SU-DHL-6 (cell line): ENCODE results near the gene TBC1D4.

Experiments
- CTCF ChIP-seq: fragments of 200-600 bp; sonication (generic); IDR thresholded peaks from one replicate; pipeline ENCODE4 v1.5.1; 2017; ENCODE audit warnings: antibody characterized with exemption, mild to moderate bottlenecking, low read length, moderate library complexity; ENCODE audit not compliant: insufficient read depth, poor library complexity, severe bottlenecking
- EZH2phosphoT487 ChIP-seq: fragments of 200-600 bp; sonication (generic), shearing (Covaris generic); conservative IDR thresholded peaks from 2 replicates; pipeline ENCODE4 v1.6.1; 2018; ENCODE audit warnings: mild to moderate bottlenecking, antibody characterized with exemption, low read length, moderate library complexity, mixed read lengths

- TF ChIP-seq CTCF (no peak), EZH2phosphoT487 (no peak)
Observed at GRCh38 chr13:75331792-75332349, 150.1 kb downstream of the TBC1D4 start.
